Lung (tissue), 12 donors: ENCODE results near the gene HNRNPK. TPM values are rescaled to one million over a fixed set of nuclear protein-coding genes. Genes with fewer than 3 reads are reported as not detected.
A peak's percentile ranks its signal among the peaks of the same experiment; 100 is the strongest.

Source experiments
- ATAC-seq: fragments of 200-7000 bp; cut with Tn5 transposase; one replicate; pipeline ENCODE4 v1.9.1; 2020; ENCODE audit warnings: moderate number of reproducible peaks; ENCODE audit not compliant: insufficient read depth, low FRiP score
- DNase-seq, 3 donors: peaks; one replicate each; pipeline ENCODE4 v3.0.0-alpha.2; 2013 to 2017
- H3K27ac ChIP-seq, 2 donors: one replicate each; pipeline ENCODE4 v1.5.1; 2013; ENCODE audit warnings: mild to moderate bottlenecking in 2 of 2, moderate library complexity in 2 of 2, control low read depth in 1 of 2, inconsistent platforms in 1 of 2, low read depth in 1 of 2, low read length in 1 of 2
- H3K27me3 ChIP-seq, 3 donors: one replicate each; pipeline ENCODE4 v1.5.1; 2013; ENCODE audit warnings: low read length in 2 of 3; ENCODE audit not compliant: control insufficient read depth in 3 of 3, insufficient read depth in 3 of 3
- H3K36me3 ChIP-seq, 4 donors: one replicate each; pipeline ENCODE4 v1.5.1; 2013; ENCODE audit warnings: low read length in 4 of 4, mild to moderate bottlenecking in 1 of 4, moderate library complexity in 1 of 4; ENCODE audit not compliant: control insufficient read depth in 4 of 4, insufficient read depth in 4 of 4
- H3K4me1 ChIP-seq, 5 donors: one replicate each; pipeline ENCODE4 v1.5.1; 2013; ENCODE audit warnings: low read length in 5 of 5, mild to moderate bottlenecking in 2 of 5, moderate library complexity in 1 of 5; ENCODE audit not compliant: control insufficient read depth in 5 of 5, insufficient read depth in 5 of 5
- H3K4me3 ChIP-seq: one replicate; pipeline ENCODE4 v1.5.1; 2013; ENCODE audit warnings: mild to moderate bottlenecking, control low read depth, moderate library complexity
- H3K9ac ChIP-seq, 2 donors: one replicate each; pipeline ENCODE4 v1.5.1; 2013; ENCODE audit warnings: low read length in 2 of 2, control low read depth in 1 of 2; ENCODE audit not compliant: insufficient read depth in 1 of 2
- H3K9me3 ChIP-seq, 4 donors: one replicate each; pipeline ENCODE4 v1.5.1; 2013; ENCODE audit warnings: low read length in 3 of 4, mild to moderate bottlenecking in 1 of 4, moderate library complexity in 1 of 4; ENCODE audit not compliant: control insufficient read depth in 4 of 4, insufficient read depth in 3 of 4
- WGBS, 2 donors: extraction: QIAGEN DNeasy Blood & Tissue Kit; methylation state at CpG; one replicate each; pipeline ENCODE4 v1.1.7; 2013; 5-methylcytosine and 5-hydroxymethylcytosine counted together
- polyA plus RNA-seq, 2 donors: library from polyadenylated mRNA; stranded (reverse); fragments of 200-250 nt; gene quantifications; one replicate each; pipeline ENCODE4 v1.2.1, GENCODE V29; 2013
- total RNA-seq, 2 donors: library from RNA; depleted of rRNA in 1 of 2; stranded (reverse); fragments of >200 nt in 1 of 2; gene quantifications; one replicate each; pipeline ENCODE4 v1.2.1, GENCODE V29; 2014 to 2021
- TF ChIP-seq, protein P1 (sequence below): IDR thresholded peaks from 2 replicates; pipeline ENCODE4 v1.5.1; 2012; ENCODE audit warnings: mild to moderate bottlenecking; ENCODE audit errors: control extremely low read depth, extremely low read depth
- donor health status: control.
- donor health status: control.
- donor health status: Bipolar disorder and iron deficiency.
- donor health status: healthy.
- donor health status: DM: yes; HTN: yes; CAD: no.

Gene HNRNPK
- total and polyA plus RNA-seq, 4 donors = 188 to 719 (median 377) TPM

DNA sequence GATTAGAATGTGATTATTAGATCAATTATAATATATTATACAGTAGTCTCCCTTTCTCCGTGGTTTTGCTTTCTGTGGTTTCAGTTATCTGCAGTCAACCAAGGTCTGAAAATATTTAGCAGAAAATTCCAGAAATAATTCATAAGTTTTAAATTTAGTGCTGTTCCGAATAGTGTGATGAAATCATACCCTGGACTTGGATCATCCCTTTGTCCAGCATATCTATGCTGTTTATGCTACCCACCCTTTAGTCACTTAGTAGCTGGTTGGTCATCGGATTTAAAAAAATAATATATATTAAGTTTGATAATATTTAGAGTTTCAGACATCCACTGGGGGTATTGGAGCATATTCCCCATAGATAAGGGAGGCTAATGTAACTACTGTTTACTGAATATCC is 20.2 kb upstream of the HNRNPK start:
- DNase-seq (no peak), ATAC-seq (no peak)
- H3K36me3 ChIP-seq = peaks cover 0 to 9% (median 6%) of the 10 kb centered on the region in 4 donors
- H3K9ac ChIP-seq = no peak overlapping the region
- H3K9me3 ChIP-seq = no peaks in the 10 kb centered on the region
- no peak overlapping the region for H3K27ac ChIP-seq
- H3K27me3 ChIP-seq = no peaks in the 10 kb centered on the region
- TF ChIP-seq, protein P1, sequence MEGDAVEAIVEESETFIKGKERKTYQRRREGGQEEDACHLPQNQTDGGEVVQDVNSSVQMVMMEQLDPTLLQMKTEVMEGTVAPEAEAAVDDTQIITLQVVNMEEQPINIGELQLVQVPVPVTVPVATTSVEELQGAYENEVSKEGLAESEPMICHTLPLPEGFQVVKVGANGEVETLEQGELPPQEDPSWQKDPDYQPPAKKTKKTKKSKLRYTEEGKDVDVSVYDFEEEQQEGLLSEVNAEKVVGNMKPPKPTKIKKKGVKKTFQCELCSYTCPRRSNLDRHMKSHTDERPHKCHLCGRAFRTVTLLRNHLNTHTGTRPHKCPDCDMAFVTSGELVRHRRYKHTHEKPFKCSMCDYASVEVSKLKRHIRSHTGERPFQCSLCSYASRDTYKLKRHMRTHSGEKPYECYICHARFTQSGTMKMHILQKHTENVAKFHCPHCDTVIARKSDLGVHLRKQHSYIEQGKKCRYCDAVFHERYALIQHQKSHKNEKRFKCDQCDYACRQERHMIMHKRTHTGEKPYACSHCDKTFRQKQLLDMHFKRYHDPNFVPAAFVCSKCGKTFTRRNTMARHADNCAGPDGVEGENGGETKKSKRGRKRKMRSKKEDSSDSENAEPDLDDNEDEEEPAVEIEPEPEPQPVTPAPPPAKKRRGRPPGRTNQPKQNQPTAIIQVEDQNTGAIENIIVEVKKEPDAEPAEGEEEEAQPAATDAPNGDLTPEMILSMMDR = no peak
- peaks cover 0 to 3% (median 0%) of the 10 kb centered on the region in 5 donors for H3K4me1 ChIP-seq
- no peak overlapping the region for H3K4me3 ChIP-seq
- 92 to 93% methylated on average over 3 of the region's 3 CpGs for WGBS, 2 donors

DNA sequence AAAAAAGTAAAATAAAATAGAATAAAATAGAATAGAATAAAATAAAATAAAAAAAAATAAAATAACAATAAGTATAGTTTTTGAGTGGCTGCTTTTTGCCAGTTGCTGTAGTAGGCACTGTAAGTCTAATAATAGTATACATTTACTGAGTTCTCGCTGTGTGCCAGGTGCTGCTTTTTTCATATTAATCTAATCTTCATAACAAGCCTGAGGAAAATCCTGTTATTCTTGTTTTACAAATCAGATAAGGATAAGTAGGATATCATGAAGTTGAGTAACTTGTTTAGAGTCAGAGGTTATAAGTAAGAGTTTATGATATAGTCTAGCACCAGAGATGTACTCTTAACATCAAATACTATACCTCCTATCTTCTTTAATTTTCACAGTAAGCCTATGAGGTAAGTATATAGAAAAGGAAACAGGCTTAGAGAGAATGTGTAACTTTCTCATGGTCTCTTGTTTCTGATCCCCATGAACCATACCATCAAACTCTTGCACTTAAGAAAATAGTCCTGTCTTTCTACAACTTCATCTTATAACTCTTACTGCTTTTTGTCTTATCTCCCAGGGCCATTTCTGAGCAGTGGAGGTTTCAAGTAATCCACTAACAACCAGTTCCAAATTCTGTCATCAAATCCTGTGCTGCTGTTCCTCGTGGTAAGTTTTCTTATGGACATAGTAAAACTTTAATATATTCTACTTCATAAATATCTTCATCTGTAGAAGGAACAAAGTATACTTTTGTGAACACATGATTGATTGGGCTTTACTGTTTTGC is 19.3 kb upstream of the HNRNPK start:
- TF ChIP-seq, protein P1 = no peak
- no peaks in the 10 kb centered on the region for H3K27me3 ChIP-seq

DNA sequence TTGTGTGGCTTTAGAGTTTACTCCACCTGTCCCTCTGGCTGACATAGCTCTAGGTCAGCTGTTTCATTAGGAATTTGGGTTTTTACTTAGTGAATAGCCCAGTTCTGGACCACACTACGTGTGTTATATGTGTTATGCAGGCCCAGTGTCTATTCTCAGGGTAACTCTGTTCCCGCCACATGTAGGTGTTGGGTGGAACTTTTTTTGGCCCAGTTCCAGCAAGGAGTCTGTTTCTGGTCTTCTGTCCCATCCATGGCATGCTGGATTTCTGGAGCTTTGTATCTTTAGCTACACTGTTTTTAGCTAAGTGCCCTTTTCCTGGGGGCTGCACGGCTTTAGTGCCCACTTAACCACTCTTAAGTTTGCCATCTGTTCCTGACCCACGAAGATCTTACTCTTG is 16.1 kb upstream of the HNRNPK start:
- TF ChIP-seq, protein P1 = no peak
- Histone ChIP-seq H3K4me3 (no peak overlapping the region), H3K36me3 (peaks cover 0 to 4% (median 1%) of the 10 kb centered on the region in 4 donors), H3K27me3 (no peaks in the 10 kb centered on the region), H3K9ac (no peak overlapping the region), H3K9me3 (no peaks in the 10 kb centered on the region), H3K4me1 (peaks cover 0 to 3% (median 0%) of the 10 kb centered on the region in 5 donors), H3K27ac (no peak overlapping the region)
- ATAC-seq (no peak), DNase-seq (no peak)
- WGBS, 2 donors = 91 to 94% methylated on average over 4 of the region's 4 CpGs

More for the DNA sequence above, 19.3 kb upstream of the HNRNPK start:
- Histone ChIP-seq H3K27ac (no peak overlapping the region), H3K9ac (no peak overlapping the region), H3K4me1 (peaks cover 0 to 3% (median 0%) of the 10 kb centered on the region in 5 donors), H3K36me3 (peaks cover 0 to 9% (median 6%) of the 10 kb centered on the region in 4 donors), H3K9me3 (no peaks in the 10 kb centered on the region), H3K4me3 (no peak overlapping the region)
- DNase-seq = peak in 1 of 3 donors; percentile 15
- ATAC-seq = no peak
- 62 to 73% methylated on average over 2 of the region's 2 CpGs for WGBS, 2 donors
